Neural cell (in vitro differentiated cells): Measurements from ENCODE around the gene SPRYD3. TPM values are rescaled to one million over a fixed set of nuclear protein-coding genes. Genes with fewer than 3 reads are reported as not detected.

Source experiments
- H2AFZ ChIP-seq: fragments of 200-600, 300-800 bp; sonication (generic), shearing (Covaris generic); 2 replicates; pipeline ENCODE4 v1.6.0; 2014; ENCODE audit warnings: low read depth, mild to moderate bottlenecking, antibody characterized with exemption, low read length, moderate library complexity
- H3F3A ChIP-seq: fragments of 200-600 bp; shearing (Covaris generic); 2 replicates; pipeline ENCODE4 v1.6.1; 2016; ENCODE audit warnings: mild to moderate bottlenecking, moderate library complexity, mixed read lengths, antibody characterized with exemption, low read length; ENCODE audit not compliant: insufficient read depth, poor library complexity, severe bottlenecking
- H3K27ac ChIP-seq: fragments of 200-600, 300-800 bp; sonication (generic), shearing (Covaris generic); 2 replicates; pipeline ENCODE4 v1.5.1; 2014; ENCODE audit warnings: mild to moderate bottlenecking, low read length, moderate library complexity
- H3K27me3 ChIP-seq: fragments of 300-800, 200-600 bp; sonication (generic), shearing (Covaris generic); 2 replicates; pipeline ENCODE4 v1.6.0; 2014; ENCODE audit warnings: mild to moderate bottlenecking, low read depth, low read length, moderate library complexity; ENCODE audit not compliant: insufficient read depth
- H3K36me3 ChIP-seq: fragments of 300-800, 200-600 bp; sonication (generic), shearing (Covaris generic); 2 replicates; pipeline ENCODE4 v1.5.1; 2014; ENCODE audit warnings: mild to moderate bottlenecking, antibody characterized with exemption, low read length, moderate library complexity; ENCODE audit not compliant: insufficient read depth
- H3K4me2 ChIP-seq: fragments of 300-800, 200-600 bp; sonication (generic), shearing (Covaris generic); 2 replicates; pipeline ENCODE4 v1.6.0; 2014; ENCODE audit warnings: mild to moderate bottlenecking, low read length
- H3K4me3 ChIP-seq: fragments of 300-800, 200-600 bp; sonication (generic), shearing (Covaris generic); 2 replicates; pipeline ENCODE4 v1.5.1; 2014; ENCODE audit warnings: mild to moderate bottlenecking, low read length, moderate library complexity
- H3K79me2 ChIP-seq: fragments of 200-600 bp; shearing (Covaris generic); replicated peaks from 2 replicates; pipeline ENCODE4 v1.6.0; 2014; ENCODE audit warnings: mild to moderate bottlenecking, low read length, moderate library complexity; ENCODE audit not compliant: insufficient read depth
- H3K9ac ChIP-seq: fragments of 300-800, 200-600 bp; sonication (generic), shearing (Covaris generic); 2 replicates; pipeline ENCODE4 v1.6.1; 2016; ENCODE audit warnings: mild to moderate bottlenecking, low read length, mixed read lengths
- H3K9me2 ChIP-seq: fragments of 200-600 bp; shearing (Covaris generic); 2 replicates; pipeline ENCODE4 v1.6.1; 2016; ENCODE audit warnings: mild to moderate bottlenecking, low read length, mixed read lengths; ENCODE audit not compliant: insufficient read depth
- H3K9me3 ChIP-seq: fragments of 200-600, 300-800 bp; sonication (generic), shearing (Covaris generic); 2 replicates; pipeline ENCODE4 v1.6.1; 2016; ENCODE audit warnings: mild to moderate bottlenecking, mixed run types, low read length, moderate library complexity, mixed read lengths
- H4K20me1 ChIP-seq: fragments of 200-600 bp; shearing (Covaris generic); 2 replicates; pipeline ENCODE4 v1.6.1; 2016; ENCODE audit warnings: mild to moderate bottlenecking, mixed run types; ENCODE audit not compliant: insufficient read depth
- EP300 ChIP-seq: fragments of 450-650 bp; conservative IDR thresholded peaks from 2 replicates; pipeline ENCODE4 v1.6.1; 2014; ENCODE audit warnings: antibody characterized with exemption, mild to moderate bottlenecking, moderate library complexity; ENCODE audit not compliant: poor library complexity, severe bottlenecking
- EZH2 ChIP-seq: fragments of 200-600, 300-800 bp; shearing (Covaris generic), sonication (generic); IDR thresholded peaks from 2 replicates; pipeline ENCODE4 v1.6.1; 2014; ENCODE audit warnings: antibody characterized with exemption, low read length, borderline replicate concordance, mild to moderate bottlenecking; ENCODE audit not compliant: insufficient read depth, poor library complexity, severe bottlenecking
- MXI1 ChIP-seq: fragments of 450-650 bp; conservative IDR thresholded peaks from 2 replicates; pipeline ENCODE4 v1.6.1; 2014; ENCODE audit warnings: antibody characterized with exemption, mild to moderate bottlenecking; ENCODE audit not compliant: poor library complexity, severe bottlenecking
- POLR2AphosphoS5 ChIP-seq: IDR thresholded peaks from 2 replicates; pipeline ENCODE4 v1.6.1; 2012
- RAD21 ChIP-seq: fragments of 450-650 bp; conservative IDR thresholded peaks from 2 replicates; pipeline ENCODE4 v1.6.1; 2014; ENCODE audit warnings: antibody characterized with exemption, mild to moderate bottlenecking, moderate library complexity
- SMC3 ChIP-seq: fragments of 450-650 bp; conservative IDR thresholded peaks from 2 replicates; pipeline ENCODE4 v1.6.1; 2014; ENCODE audit warnings: antibody characterized with exemption, mild to moderate bottlenecking, moderate library complexity; ENCODE audit not compliant: poor library complexity
- TAF1 ChIP-seq: IDR thresholded peaks from 2 replicates; pipeline ENCODE4 v1.6.1; 2012; ENCODE audit warnings: low read depth
- polyA plus RNA-seq: library from polyadenylated mRNA; depleted of rRNA; stranded (reverse); fragments of >200 nt; gene quantifications from 2 replicates; pipeline ENCODE4 v1.2.3, GENCODE V29; 2014
- TF ChIP-seq, protein P1 (sequence below): fragments of 450-650 bp; IDR thresholded peaks from 2 replicates; pipeline ENCODE4 v1.5.1; 2014; ENCODE audit warnings: antibody characterized with exemption, mild to moderate bottlenecking, moderate library complexity; ENCODE audit not compliant: poor library complexity, severe bottlenecking
- TF ChIP-seq, protein P2 (sequence below): IDR thresholded peaks from 2 replicates; pipeline ENCODE4 v1.6.1; 2012; ENCODE audit warnings: borderline replicate concordance

SPRYD3 gene
- polyA plus RNA-seq, 1 donor from 2014 or later: 20.8 TPM

GRCh38 chr12:53074999-53075370 is 4.2 kb downstream of the SPRYD3 start:
- Histone ChIP-seq H3K9me2 (no peaks in the 10 kb centered on the region), H3K79me2 (peaks cover 12% of the 10 kb centered on the region), H3K9ac (no peak overlapping the region), H3K9me3 (no peaks in the 10 kb centered on the region), H2AFZ (no peak overlapping the region), H3K36me3 (peaks cover 5% of the 10 kb centered on the region), H3K4me3 (no peak overlapping the region), H3F3A (peaks cover 4% of the 10 kb centered on the region), H3K27me3 (no peaks in the 10 kb centered on the region), H4K20me1 (no peaks in the 10 kb centered on the region), H3K27ac (no peak overlapping the region), H3K4me2 (no peak overlapping the region)
- TF ChIP-seq POLR2AphosphoS5: no peak
- no peak for TF ChIP-seq MXI1
- no peak for TF ChIP-seq SMC3
- no peak for TF ChIP-seq TAF1
- TF ChIP-seq EZH2: no peak
- TF ChIP-seq, protein P1, sequence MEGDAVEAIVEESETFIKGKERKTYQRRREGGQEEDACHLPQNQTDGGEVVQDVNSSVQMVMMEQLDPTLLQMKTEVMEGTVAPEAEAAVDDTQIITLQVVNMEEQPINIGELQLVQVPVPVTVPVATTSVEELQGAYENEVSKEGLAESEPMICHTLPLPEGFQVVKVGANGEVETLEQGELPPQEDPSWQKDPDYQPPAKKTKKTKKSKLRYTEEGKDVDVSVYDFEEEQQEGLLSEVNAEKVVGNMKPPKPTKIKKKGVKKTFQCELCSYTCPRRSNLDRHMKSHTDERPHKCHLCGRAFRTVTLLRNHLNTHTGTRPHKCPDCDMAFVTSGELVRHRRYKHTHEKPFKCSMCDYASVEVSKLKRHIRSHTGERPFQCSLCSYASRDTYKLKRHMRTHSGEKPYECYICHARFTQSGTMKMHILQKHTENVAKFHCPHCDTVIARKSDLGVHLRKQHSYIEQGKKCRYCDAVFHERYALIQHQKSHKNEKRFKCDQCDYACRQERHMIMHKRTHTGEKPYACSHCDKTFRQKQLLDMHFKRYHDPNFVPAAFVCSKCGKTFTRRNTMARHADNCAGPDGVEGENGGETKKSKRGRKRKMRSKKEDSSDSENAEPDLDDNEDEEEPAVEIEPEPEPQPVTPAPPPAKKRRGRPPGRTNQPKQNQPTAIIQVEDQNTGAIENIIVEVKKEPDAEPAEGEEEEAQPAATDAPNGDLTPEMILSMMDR: no peak
- TF ChIP-seq, protein P2, sequence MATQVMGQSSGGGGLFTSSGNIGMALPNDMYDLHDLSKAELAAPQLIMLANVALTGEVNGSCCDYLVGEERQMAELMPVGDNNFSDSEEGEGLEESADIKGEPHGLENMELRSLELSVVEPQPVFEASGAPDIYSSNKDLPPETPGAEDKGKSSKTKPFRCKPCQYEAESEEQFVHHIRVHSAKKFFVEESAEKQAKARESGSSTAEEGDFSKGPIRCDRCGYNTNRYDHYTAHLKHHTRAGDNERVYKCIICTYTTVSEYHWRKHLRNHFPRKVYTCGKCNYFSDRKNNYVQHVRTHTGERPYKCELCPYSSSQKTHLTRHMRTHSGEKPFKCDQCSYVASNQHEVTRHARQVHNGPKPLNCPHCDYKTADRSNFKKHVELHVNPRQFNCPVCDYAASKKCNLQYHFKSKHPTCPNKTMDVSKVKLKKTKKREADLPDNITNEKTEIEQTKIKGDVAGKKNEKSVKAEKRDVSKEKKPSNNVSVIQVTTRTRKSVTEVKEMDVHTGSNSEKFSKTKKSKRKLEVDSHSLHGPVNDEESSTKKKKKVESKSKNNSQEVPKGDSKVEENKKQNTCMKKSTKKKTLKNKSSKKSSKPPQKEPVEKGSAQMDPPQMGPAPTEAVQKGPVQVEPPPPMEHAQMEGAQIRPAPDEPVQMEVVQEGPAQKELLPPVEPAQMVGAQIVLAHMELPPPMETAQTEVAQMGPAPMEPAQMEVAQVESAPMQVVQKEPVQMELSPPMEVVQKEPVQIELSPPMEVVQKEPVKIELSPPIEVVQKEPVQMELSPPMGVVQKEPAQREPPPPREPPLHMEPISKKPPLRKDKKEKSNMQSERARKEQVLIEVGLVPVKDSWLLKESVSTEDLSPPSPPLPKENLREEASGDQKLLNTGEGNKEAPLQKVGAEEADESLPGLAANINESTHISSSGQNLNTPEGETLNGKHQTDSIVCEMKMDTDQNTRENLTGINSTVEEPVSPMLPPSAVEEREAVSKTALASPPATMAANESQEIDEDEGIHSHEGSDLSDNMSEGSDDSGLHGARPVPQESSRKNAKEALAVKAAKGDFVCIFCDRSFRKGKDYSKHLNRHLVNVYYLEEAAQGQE: no peak
- TF ChIP-seq EP300: no peak
- TF ChIP-seq RAD21: no peak

DNA sequence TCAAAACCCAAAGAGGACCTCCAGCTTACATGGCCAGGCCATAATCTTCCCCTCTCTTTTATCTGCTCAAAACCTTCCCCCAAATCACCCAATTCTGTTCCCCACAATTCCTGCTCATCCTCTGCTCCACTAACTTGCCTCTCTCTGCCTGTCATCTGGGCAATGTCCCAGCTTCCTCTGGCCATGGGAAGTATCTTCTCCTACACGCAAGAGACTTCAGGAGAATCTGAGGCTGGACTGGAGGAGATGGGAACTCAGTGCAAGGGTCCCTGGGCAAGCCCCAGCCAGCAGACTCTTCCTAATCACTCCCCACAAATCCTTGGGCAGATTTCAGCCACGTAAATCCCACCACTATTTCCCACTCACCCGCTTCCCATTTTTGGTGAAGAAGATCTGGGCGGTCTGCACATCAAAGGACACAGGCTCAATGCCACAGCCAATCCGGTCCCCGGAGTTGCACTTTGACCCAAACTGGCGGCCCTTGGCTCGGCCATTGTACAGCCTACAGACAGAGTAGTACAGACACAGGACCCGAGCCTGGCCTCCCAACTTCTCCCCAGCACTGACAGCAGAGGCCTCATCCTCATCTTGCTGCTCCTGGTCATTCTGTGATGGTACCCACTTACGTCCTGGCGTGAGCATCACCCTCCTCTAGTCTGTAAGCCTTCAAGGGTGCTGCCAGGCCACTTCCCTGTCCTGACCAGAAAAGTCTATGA is 4.7 kb downstream of the SPRYD3 start:
- H3K4me2 ChIP-seq: no peak overlapping the region
- H3K79me2 ChIP-seq: peaks cover 12% of the 10 kb centered on the region
- H4K20me1 ChIP-seq: no peaks in the 10 kb centered on the region
- no peak overlapping the region for H3K27ac ChIP-seq
- no peaks in the 10 kb centered on the region for H3K27me3 ChIP-seq
- H2AFZ ChIP-seq: no peak overlapping the region
- no peak overlapping the region for H3K4me3 ChIP-seq
- no peaks in the 10 kb centered on the region for H3K9me3 ChIP-seq
- H3K9ac ChIP-seq: no peak overlapping the region
- H3F3A ChIP-seq: no peaks in the 10 kb centered on the region
- no peaks in the 10 kb centered on the region for H3K9me2 ChIP-seq
- peaks cover 5% of the 10 kb centered on the region for H3K36me3 ChIP-seq
- TF ChIP-seq POLR2AphosphoS5 (no peak), SMC3 (no peak), RAD21 (no peak), MXI1 (no peak), EZH2 (no peak)
- TF ChIP-seq, protein P1: no peak
